SK-N-MC (cell line): ENCODE results near the gene ZNF219.

Experiments used
- EZH2 ChIP-seq: fragments of 200-600 bp; sonication (generic); IDR thresholded peaks from one replicate; pipeline ENCODE4 v1.6.1; 2017; ENCODE audit warnings: antibody characterized with exemption
- FOXP2 ChIP-seq: optimal IDR thresholded peaks from 2 replicates; pipeline ENCODE3; 2011; ENCODE audit warnings: mild to moderate bottlenecking, moderate library complexity; ENCODE audit not compliant: insufficient read depth; ENCODE audit errors: extremely low read length, control extremely low read depth
- POLR2AphosphoS5 ChIP-seq: IDR thresholded peaks from 2 replicates; pipeline ENCODE4 v1.6.1; 2012; ENCODE audit warnings: mild to moderate bottlenecking, low read depth, low read length, borderline replicate concordance

DNA sequence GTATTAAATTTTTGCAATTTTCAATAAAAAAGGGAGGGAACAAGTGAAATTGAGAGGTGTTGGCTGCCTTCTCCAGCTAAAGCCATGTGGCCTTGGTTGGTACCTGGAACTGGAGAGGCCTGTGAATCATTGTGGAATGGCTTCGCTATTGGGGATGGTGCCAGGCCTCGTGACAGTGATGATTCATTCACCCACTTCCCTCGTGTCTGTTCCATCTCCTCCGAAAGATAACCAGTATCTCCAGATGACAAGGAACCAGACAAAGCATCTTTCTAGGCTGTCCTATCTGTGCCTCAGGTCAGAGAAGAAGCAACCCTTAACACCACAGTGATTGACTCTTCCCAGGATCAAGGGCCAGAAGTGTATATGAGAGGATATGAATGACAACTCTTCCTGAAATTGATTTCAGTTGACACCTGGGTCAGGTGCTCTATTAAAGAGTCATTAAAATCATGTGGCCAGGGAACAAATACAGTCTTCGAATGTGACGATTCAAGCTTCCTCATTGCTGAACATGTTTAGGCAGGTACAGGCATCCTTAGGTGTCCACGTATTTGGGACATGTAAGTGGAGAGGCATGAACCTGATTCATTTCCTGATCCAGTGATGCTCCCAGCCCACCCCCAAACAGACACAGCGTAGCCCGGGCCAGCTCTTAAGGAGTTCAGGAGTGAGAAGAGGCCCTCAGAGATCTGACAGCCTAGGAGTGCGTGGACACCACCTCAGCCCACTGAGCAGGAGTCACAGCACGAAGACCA, 56.6 kb downstream of the ZNF219 start, which contains the start of gene RNASE7:
- no peak for TF ChIP-seq EZH2
- no peak for TF ChIP-seq FOXP2
- no peak for TF ChIP-seq POLR2AphosphoS5
